ENCODE measurements around the gene OTOR. TPM values are rescaled to one million over a fixed set of nuclear protein-coding genes. Genes with fewer than 3 reads are reported as not detected.

Gene OTOR
- total RNA-seq, 2 donors from 2014 or later = not detected

DNA sequence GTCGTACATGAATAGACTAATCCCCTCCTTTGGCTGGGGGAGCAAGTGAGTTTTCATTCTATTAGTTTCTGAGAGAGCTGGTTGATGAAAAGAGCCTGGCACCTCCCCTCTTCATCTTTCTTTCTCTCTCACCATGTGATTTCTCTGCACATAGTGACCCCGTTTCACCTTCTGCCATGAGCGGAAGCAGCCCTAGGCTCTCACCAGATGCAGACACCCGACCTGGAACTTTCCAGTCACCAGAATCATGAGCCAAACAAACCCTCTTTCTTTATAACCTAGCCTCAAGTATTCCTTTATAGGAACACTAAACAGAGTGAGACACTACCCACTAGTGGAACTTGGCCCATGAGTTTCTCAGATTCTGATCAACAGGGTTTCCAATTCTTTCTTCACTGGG lies 16.4 kb downstream of the OTOR start:
- H3K36me3 ChIP-seq (replicated peaks in 1 of 2; ENCODE audit: insufficient read depth in 1 of 2, low read depth in 2 of 2) = no peaks in the 10 kb centered on the region
- WGBS, 2 donors = 43 to 52% methylated on average over 4 of the region's 4 CpGs
- DNase-seq (no peak), ATAC-seq (no peak)
- H3K9me3 ChIP-seq = no peaks in the 10 kb centered on the region
- no peak overlapping the region for H3K4me3 ChIP-seq
- no peaks in the 10 kb centered on the region for H3K27me3 ChIP-seq
- peaks cover 10% of the 10 kb centered on the region for H3K4me1 ChIP-seq
- TF ChIP-seq, protein P1, sequence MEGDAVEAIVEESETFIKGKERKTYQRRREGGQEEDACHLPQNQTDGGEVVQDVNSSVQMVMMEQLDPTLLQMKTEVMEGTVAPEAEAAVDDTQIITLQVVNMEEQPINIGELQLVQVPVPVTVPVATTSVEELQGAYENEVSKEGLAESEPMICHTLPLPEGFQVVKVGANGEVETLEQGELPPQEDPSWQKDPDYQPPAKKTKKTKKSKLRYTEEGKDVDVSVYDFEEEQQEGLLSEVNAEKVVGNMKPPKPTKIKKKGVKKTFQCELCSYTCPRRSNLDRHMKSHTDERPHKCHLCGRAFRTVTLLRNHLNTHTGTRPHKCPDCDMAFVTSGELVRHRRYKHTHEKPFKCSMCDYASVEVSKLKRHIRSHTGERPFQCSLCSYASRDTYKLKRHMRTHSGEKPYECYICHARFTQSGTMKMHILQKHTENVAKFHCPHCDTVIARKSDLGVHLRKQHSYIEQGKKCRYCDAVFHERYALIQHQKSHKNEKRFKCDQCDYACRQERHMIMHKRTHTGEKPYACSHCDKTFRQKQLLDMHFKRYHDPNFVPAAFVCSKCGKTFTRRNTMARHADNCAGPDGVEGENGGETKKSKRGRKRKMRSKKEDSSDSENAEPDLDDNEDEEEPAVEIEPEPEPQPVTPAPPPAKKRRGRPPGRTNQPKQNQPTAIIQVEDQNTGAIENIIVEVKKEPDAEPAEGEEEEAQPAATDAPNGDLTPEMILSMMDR (IDR thresholded peaks at IDR 0.05) = no peak
- no peak for TF ChIP-seq POLR2A (IDR thresholded peaks at IDR 0.05)
- intact Hi-C loops (cut with DNase I) = no loop called here
- no peak overlapping the region for H3K27ac ChIP-seq

DNA sequence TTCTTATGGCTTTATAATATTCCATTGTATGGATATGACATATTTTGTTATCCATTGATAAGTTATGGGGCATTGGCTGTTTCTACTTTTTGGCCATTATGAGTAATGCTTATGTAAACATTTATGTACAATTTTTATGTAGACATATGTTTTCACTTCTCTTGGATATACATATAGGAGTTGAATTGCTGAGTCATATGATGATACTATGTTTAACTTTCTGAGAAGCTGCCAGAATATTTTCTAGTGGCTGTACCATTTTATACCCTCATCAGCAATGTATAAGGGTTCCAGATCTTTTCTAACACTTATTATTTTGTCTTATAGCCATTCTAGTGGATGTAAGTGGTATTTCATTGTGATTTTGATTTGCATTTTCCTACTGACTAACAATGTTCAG lies 23.1 kb downstream of the OTOR start:
- intact Hi-C loops (cut with DNase I) = no loop called here
- Histone ChIP-seq H3K27ac (no peak overlapping the region), H3K36me3 (replicated peaks in 1 of 2; ENCODE audit: insufficient read depth in 1 of 2, low read depth in 2 of 2) (no peaks in the 10 kb centered on the region), H3K27me3 (no peaks in the 10 kb centered on the region), H3K4me1 (no peaks in the 10 kb centered on the region), H3K9me3 (no peaks in the 10 kb centered on the region), H3K4me3 (no peak overlapping the region)
- TF ChIP-seq, protein P1 (IDR thresholded peaks at IDR 0.05) = no peak
- no peak for TF ChIP-seq POLR2A (IDR thresholded peaks at IDR 0.05)
- ATAC-seq (no peak), DNase-seq (no peak)

DNA sequence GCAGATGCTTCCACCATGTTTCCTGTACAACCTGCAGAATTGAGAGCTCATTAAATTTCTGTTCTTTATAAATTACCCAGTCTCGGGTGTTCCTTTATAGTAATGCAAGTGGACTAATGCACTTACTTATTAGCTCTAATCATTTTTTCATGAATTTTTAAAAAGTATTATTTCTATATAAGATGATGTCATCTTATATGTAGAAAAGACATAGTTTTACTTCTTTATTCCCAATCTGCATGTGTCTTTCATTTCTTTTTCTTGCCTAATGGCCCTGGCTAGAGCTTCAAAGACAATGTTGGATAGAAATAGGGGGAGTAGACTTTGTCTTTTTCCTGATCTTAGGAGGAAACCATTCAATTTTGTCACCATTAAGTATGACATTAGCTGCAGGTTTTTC lies 27.8 kb downstream of the OTOR start:
- Histone ChIP-seq H3K9me3 (no peaks in the 10 kb centered on the region), H3K4me1 (no peaks in the 10 kb centered on the region), H3K27me3 (no peaks in the 10 kb centered on the region), H3K27ac (no peak overlapping the region), H3K4me3 (no peak overlapping the region), H3K36me3 (replicated peaks in 1 of 2; ENCODE audit: insufficient read depth in 1 of 2, low read depth in 2 of 2) (no peaks in the 10 kb centered on the region)
- TF ChIP-seq, protein P1 (IDR thresholded peaks at IDR 0.05) = no peak
- TF ChIP-seq POLR2A (IDR thresholded peaks at IDR 0.05) = no peak
- 46 to 47% methylated on average over 1 of the region's 1 CpG for WGBS, 2 donors
- DNase-seq (no peak), ATAC-seq (no peak)
- intact Hi-C loops (cut with DNase I) = no loop called here

DNA sequence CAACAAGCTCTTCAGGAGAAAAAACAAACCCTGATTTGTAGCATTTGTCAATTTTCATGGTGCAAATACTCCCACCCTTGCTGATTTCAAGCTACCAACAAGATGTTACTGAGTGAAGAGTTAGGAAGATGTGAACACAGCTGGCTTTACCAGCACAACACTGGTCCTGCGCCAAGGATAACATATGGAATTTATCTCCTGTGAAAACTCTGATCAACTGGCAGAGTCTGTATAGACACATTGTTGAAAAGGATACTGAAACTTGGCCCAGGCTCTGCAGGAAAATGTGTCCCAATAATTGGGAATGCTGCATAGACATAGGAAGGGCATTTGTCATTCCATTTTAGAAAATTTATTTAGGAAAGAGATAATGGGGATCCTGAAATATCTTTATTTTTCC lies 29.0 kb downstream of the OTOR start:
- Histone ChIP-seq H3K4me1 (no peaks in the 10 kb centered on the region), H3K27me3 (no peaks in the 10 kb centered on the region), H3K27ac (no peak overlapping the region), H3K9me3 (no peaks in the 10 kb centered on the region), H3K4me3 (no peak overlapping the region), H3K36me3 (replicated peaks in 1 of 2; ENCODE audit: insufficient read depth in 1 of 2, low read depth in 2 of 2) (no peaks in the 10 kb centered on the region)
- ATAC-seq = no peak
- TF ChIP-seq, protein P1 (IDR thresholded peaks at IDR 0.05) = no peak
- TF ChIP-seq POLR2A (IDR thresholded peaks at IDR 0.05) = no peak
- intact Hi-C loops (cut with DNase I) = no loop called here
- no peak for DNase-seq
- whole genome bisulfite sequencing, 2 donors = 69 to 76% methylated on average over 1 of the region's 1 CpG

DNA sequence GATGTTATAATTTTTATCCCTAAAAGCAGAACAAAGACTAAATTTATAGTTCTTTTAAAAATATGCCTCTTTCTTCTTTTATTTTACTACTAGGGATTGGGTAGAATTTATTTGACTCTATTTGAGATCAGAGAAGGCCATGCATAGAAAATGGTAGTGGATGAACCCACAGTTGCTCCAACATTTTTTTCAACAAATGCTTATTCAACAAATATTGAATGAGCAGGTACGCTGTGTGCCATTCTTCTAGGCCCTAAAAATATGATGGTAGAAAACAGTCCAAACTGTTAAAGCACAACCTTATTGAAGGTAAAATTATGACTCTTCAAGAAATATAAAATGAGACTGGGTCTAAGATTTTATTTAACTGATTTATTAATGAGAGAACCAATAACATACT lies 30.0 kb downstream of the OTOR start:
- Histone ChIP-seq H3K27me3 (no peaks in the 10 kb centered on the region), H3K36me3 (replicated peaks in 1 of 2; ENCODE audit: insufficient read depth in 1 of 2, low read depth in 2 of 2) (no peaks in the 10 kb centered on the region), H3K9me3 (no peaks in the 10 kb centered on the region), H3K4me1 (no peaks in the 10 kb centered on the region), H3K27ac (no peak overlapping the region), H3K4me3 (no peak overlapping the region)
- no peak for DNase-seq
- WGBS, 2 donors = 86 to 95% methylated on average over 1 of the region's 1 CpG
- ATAC-seq = no peak
- no peak for TF ChIP-seq POLR2A (IDR thresholded peaks at IDR 0.05)
- TF ChIP-seq, protein P1 (IDR thresholded peaks at IDR 0.05) = no peak
- intact Hi-C loops (cut with DNase I) = no loop called here

All from body of pancreas (tissue), 4 donors.